NCI-H1105 treated with DMSO at 0.1 percent for 48 hours (cell line): ENCODE data around the gene MCCC1.
"Not testable (repeated sequence)": the region's sequence is repeated elsewhere in the genome, so short reads cannot be mapped to it uniquely, and the experiment has no call there.

Experiments used
- DNase-seq: peaks from one replicate; lab custom pipeline; 2025; lab: John Stamatoyannopoulos, UW

MCCC1 gene

DNA sequence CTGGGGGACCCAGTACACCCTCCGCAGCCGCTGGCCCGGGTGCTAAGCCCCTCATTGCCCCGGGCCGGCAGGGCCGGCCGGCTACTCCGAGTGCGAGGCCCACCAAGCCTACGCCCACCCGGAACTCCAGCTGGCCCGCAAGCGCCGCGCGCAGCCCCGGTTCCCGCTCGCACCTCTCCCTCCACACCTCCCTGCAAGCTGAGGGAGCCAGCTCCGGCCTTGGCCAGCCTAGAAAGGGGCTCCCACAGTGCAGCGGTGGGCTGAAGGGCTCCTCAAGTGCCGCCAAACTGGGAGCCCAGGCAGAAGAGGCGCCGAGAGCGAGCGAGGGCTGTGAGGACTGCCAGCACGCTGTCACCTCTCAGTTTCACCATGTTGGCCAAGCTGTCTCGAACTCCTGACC is 4.7 kb upstream of the MCCC1 start:
- not testable (repeated sequence) for DNase-seq

DNA sequence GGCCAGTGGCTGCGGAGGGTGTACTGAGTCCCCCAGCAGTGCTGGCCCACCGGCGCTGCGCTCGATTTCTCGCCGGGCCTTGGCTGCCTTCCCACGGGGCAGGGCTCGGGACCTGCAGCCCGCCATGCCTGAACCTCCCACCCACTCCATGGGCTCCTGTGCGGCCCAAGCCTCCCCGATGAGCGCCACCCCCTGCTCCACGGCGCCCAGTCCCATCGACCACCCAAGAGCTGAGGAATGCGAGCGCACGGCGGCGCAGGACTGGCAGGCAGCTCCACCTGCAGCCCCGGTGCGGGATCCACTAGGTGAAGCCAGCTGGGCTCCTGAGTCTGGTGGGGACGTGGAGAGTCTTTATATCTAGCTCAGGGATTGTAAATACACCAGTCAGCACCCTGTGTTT is 1.7 kb upstream of the MCCC1 start:
- DNase-seq: not testable (repeated sequence)

- DNase-seq: no peak
These were observed 1.1 kb upstream of the MCCC1 start for GRCh38 chr3:183100376-183100775.

DNA sequence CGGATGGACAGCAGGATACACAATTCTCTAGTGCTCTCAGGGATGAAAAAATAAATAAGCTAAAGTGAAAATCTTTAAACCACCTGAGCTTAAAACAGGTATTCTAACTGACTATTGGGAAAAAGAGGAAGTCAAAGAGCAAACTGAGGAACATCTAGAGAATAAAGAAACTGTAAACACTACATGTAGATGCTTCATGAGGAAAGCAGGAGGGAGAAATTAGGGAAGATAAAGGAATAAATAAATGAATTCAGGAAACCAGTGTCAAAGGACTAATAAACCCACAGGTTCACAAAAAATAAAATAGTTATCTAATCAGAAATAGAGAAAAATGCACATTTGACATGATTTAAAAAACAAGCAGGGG is 525 bp upstream of the MCCC1 start:
- no peak for DNase-seq

DNA sequence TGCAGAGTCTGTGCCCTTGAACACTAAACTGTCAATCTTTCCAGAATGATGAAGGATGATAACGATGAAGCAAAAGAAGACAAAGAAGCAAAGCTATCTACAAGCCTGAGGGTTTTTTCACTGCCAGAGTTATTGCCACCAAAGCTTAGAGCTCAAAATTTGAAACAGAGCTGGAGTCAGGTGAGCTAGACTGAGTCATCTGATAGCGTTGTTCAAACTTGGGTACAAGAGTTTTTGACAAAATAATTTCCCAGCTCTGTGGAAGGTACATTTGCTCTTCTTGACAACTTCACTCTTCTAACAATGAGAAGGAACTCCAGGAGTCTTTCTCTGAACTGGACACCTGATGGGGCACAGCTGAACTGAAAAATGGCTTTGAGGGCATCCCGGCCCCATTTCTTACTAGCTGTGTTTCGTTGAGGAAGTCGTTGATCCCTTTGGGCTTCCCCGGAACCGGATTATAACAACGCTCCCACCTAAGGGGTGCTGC is 715 bp downstream of the MCCC1 start:
- DNase-seq: peak; percentile 42

DNA sequence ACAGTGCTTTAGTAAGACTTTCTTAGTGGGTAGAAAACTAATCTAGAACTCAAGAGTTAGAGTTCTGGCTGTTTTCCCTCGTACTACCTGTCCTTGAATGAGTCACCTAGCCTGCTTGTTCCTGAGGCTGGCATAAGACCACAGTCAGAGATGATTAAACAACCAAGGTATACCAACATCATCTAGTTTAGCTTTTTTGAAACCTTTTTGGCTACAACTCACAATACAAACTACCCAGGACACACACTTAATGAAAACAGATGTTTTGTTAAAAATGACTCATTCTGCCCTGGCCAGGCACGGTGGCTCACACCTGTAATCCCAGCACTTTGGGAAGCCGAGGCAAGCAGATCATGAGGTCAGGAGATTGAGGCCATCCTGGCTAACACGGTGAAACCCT is 4.6 kb downstream of the MCCC1 start:
- no peak for DNase-seq

- DNase-seq: no peak
These were observed 7.0 kb downstream of the MCCC1 start for GRCh38 chr3:183092256-183092655.

DNA sequence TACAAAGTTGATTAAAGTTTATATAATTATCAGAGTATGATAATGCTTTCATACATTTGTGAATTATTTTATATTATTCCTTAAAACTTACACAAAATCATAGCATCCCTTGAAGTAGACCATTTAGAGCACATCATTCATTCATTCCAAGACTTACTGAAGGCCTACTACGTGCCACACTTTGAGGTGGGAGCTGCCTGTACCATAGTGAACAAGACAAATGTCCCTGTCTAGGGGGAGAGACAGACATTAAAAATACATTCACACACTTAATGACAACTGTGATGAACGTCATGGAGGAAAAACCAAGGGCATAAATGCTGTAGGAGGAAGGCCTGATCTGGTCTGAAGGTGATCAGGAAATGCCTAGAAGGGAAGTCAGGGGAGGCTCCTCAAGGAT is 12.1 kb downstream of the MCCC1 start:
- DNase-seq: no peak

DNA sequence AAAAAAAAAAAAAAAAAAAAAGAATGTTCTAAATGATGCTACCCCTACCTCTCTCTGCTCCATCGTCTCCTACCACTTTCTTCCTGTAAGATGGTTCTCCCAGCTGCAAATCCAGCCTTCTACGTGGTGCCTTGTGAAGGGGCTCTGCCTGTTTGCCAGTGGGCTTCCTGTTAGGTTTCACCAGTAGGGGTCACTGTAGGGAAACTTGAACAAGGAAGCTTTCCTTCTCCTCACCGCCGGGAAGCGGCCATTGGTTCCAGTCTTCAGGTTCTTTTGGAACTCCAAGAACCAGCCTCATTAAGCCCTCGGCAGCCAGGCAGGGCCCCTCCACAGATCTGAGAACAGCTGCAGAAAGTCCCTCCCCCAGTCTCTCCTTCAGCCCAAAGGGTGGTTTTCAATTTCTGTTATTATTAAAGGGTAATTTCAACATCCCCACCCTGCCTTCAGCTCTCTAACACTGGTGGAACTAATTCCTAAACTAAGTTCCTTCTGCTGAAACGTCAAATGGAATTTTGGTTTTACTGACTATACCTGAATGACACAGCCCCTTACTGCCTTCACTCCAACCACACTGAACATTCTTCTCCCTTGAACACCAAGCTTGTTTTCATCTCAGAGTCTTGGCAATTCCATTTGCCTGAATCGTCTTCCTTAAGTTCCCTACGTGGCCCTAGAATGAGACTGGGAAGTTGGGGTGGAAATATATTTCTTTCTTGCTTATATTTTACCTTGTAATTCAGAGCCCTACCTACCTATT is 13.5 kb downstream of the MCCC1 start:
- peak; percentile 14 for DNase-seq

DNA sequence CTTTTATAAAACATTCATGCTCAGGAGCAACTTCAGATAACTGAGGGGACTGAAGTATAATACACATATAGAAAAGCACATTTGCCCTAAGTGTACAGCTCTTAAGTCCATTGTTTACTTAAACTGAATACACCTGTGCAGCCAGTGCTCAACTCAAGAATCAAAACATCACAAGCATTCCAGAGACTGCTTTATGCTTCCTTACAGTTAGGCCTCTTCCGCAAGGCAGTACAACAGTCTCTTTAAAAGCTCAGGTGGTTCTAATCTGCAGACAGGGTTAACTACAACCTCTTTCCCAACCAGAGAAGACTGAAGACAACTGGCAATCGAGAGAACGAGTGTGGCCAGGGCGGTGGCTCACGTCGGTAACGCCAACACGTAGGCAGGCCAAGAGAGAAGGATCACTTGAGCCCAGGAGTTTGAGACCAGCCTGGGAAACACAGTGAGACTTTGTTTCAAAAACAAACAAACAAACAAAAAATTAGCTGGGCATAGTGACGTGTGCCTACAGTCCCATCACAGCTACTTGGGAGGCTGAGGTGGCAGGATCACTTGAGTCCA is 16.9 kb downstream of the MCCC1 start:
- no peak for DNase-seq

- DNase-seq: no peak
These were observed 17.7 kb downstream of the MCCC1 start for GRCh38 chr3:183081459-183082183.

DNA sequence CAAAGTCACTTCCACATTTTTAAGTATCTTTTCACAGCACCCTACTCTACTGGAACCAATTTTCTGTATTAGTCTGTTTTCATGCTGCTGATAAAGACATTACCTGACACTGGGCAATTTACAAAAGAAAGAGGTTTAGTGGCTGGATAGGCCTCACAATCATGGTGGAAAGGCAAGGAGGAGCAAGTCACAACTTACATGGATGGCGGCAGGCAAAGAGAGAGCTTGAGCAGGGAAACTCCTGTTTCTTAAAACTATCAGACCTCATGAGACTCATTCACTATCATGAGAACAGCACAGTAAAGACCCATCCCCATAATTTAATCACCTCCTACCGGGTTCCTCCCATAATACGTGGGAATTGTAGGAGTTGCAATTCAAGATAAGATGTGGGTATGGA is 18.7 kb downstream of the MCCC1 start:
- DNase-seq: no peak

- DNase-seq: no peak
These were observed 24.4 kb downstream of the MCCC1 start for GRCh38 chr3:183074881-183075280.

GRCh38 chr3:183074261-183074660 is 25.0 kb downstream of the MCCC1 start:
- no peak for DNase-seq

DNA sequence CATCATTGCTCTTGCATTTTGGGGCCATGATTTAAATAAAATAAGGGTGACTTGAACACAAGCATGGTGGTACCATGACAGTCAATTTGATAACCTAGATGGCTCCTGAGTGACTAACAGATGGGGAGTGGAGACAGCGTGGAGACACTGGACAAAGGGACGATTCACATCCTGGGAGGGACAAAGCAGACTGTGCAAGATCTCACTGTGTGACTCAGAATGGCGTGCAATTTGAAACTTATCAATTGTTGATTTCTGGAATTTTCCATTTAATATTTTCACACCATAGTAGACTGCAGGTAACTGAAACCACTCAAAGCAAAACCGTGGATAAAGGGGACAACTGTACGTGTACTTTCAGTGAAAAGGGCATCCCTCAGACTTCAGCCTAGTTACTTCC is 25.5 kb downstream of the MCCC1 start:
- no peak for DNase-seq

DNA sequence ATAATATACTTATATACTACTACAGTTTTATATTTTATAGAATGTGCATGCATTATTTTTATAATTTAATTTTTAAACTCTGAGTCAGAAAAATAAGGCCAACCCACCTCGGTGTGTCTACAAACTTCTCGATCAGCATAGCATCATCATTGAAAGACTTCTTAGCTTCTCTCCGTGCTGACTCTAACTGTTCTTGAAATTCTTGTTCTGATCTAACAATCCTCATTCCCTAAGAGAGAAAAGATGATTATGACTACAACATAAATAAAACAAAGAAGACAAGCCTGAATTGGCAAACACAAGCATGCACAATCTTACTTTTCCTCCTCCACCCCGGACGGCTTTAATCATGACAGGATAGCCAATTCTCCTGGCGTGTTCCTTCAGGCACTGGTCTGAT is 28.4 kb downstream of the MCCC1 start:
- DNase-seq: no peak

DNA sequence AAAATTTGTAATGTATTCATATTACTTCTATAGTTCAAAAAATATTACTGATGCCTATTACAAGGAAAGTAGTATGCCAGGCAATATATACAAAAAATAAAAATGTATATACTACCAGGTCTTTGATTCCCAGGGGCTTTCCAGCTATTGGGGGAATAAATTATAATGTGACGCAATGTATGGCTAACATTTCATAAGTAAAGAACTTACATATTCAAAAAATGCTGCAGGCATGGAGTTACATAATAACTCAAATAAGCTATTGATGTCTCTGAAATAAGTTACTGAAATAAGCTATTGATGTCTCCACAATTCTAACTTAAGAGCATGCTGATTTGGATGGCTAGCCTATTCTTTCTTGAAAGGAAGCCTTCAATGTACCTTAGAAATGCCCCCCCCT is 30.2 kb downstream of the MCCC1 start:
- no peak for DNase-seq

- DNase-seq: not testable (repeated sequence)
These were observed 32.4 kb downstream of the MCCC1 start for GRCh38 chr3:183066891-183067290.

GRCh38 chr3:183064475-183064874 is 34.8 kb downstream of the MCCC1 start:
- no peak for DNase-seq

DNA sequence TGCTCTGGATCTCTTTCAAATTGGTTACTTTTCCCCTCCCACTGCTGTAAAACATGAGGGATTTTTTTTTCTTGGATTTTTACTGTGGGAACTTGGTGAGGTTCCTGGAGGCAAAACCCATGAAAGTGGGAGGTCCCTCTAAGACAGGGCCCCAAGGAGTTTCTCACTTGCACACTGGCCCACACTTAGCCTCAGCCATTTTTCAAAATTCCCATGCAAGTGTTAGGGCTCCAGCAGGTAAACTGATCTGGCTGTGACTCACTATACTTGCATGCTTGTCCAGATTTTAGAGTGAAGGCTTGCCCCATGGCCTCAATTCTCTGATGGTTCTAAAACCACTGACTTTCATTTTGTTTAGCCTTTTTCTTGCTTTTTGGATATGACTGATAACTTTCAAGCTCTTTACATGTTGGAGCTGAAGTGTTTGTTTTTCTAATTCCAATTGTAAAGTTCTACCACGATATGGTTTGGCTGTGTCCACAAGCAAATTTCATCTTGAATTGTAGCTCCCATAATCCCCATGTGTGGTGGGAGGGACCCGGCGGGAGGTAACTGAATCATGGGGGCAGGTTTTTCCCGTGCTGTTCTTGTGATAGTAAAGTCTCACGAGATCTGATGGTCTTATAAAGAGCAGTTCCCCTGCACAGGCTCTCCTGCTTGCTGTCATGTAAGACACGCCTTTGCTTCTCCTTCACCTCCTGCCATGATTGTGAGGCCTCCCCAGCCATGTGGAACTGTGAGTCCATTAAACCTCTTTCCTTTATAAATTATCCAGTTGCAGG is 37.7 kb downstream of the MCCC1 start:
- no peak for DNase-seq

GRCh38 chr3:183058351-183058750 is 40.9 kb downstream of the MCCC1 start:
- no peak for DNase-seq

DNA sequence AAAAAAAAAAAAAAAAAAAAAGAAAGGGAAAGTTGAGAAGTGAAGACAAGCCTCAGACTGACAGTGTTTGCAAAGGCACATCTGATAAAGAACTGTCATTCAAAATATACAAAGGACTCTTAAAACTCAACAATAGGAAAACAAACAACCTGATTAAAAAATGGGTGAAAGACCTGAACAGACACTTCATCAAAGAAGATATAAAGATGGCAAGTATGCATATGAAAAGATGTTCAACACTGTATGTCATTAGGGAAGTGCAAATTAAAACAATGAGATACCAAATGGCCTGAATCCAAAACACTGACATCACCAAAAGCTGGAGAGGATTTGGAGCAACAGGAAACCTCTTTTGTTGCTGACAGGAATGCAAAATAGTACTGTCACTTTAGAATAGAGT is 48.6 kb downstream of the MCCC1 start:
- no peak for DNase-seq
